HL-60 (cell line): Measurements from ENCODE around the gene TTC34.
"Not testable (repeated sequence)": the region's sequence is repeated elsewhere in the genome, so short reads cannot be mapped to it uniquely, and the experiment has no call there.

ENCODE experiments used
- GABPA ChIP-seq: IDR thresholded peaks from 2 replicates; pipeline ENCODE4 v1.6.1; 2012; ENCODE audit warnings: low read depth
- POLR2AphosphoS5 ChIP-seq: IDR thresholded peaks from 2 replicates; pipeline ENCODE4 v1.6.1; 2012; ENCODE audit warnings: low read depth
- SPI1 ChIP-seq: IDR thresholded peaks from 2 replicates; pipeline ENCODE4 v1.6.1; 2012; ENCODE audit warnings: low read depth, mild to moderate bottlenecking, borderline replicate concordance
- TF ChIP-seq, protein P1 (sequence below): IDR thresholded peaks from one replicate; pipeline ENCODE4 v1.5.1; 2011; ENCODE audit warnings: low read length, control low read depth, inconsistent platforms; ENCODE audit not compliant: insufficient read depth
- TF ChIP-seq, protein P2 (sequence below): IDR thresholded peaks from 2 replicates; pipeline ENCODE4 v1.6.1; 2012; ENCODE audit warnings: low read depth; ENCODE audit not compliant: insufficient replicate concordance

DNA sequence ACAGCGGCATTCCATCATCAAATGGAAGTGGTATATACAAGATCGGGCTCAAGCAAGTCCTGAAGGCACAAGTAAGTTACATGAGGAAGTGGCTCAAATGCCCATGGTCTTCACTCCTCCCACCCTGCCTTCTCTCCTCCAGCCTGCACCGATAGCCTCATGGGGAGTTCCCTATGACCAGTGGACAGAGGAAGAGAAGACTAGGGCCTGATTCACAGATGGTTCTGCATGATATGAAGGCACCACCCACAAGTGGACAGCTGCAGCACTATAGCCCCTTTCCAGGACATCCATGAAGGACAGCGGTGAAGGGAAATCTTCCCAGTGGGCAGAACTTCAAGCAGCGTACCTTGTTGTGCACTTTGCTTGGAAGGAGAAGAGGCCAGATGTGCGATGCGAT lies 175.7 kb downstream of the TTC34 start:
- TF ChIP-seq, protein P1, sequence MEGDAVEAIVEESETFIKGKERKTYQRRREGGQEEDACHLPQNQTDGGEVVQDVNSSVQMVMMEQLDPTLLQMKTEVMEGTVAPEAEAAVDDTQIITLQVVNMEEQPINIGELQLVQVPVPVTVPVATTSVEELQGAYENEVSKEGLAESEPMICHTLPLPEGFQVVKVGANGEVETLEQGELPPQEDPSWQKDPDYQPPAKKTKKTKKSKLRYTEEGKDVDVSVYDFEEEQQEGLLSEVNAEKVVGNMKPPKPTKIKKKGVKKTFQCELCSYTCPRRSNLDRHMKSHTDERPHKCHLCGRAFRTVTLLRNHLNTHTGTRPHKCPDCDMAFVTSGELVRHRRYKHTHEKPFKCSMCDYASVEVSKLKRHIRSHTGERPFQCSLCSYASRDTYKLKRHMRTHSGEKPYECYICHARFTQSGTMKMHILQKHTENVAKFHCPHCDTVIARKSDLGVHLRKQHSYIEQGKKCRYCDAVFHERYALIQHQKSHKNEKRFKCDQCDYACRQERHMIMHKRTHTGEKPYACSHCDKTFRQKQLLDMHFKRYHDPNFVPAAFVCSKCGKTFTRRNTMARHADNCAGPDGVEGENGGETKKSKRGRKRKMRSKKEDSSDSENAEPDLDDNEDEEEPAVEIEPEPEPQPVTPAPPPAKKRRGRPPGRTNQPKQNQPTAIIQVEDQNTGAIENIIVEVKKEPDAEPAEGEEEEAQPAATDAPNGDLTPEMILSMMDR: not testable (repeated sequence)
- not testable (repeated sequence) for TF ChIP-seq POLR2AphosphoS5, GABPA, SPI1
- TF ChIP-seq, protein P2, sequence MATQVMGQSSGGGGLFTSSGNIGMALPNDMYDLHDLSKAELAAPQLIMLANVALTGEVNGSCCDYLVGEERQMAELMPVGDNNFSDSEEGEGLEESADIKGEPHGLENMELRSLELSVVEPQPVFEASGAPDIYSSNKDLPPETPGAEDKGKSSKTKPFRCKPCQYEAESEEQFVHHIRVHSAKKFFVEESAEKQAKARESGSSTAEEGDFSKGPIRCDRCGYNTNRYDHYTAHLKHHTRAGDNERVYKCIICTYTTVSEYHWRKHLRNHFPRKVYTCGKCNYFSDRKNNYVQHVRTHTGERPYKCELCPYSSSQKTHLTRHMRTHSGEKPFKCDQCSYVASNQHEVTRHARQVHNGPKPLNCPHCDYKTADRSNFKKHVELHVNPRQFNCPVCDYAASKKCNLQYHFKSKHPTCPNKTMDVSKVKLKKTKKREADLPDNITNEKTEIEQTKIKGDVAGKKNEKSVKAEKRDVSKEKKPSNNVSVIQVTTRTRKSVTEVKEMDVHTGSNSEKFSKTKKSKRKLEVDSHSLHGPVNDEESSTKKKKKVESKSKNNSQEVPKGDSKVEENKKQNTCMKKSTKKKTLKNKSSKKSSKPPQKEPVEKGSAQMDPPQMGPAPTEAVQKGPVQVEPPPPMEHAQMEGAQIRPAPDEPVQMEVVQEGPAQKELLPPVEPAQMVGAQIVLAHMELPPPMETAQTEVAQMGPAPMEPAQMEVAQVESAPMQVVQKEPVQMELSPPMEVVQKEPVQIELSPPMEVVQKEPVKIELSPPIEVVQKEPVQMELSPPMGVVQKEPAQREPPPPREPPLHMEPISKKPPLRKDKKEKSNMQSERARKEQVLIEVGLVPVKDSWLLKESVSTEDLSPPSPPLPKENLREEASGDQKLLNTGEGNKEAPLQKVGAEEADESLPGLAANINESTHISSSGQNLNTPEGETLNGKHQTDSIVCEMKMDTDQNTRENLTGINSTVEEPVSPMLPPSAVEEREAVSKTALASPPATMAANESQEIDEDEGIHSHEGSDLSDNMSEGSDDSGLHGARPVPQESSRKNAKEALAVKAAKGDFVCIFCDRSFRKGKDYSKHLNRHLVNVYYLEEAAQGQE: not testable (repeated sequence)
